Glomerular visceral epithelial cell (primary cell): ENCODE measurements around the gene IGF1R.

Experiments
- DNase-seq: peaks from one replicate; pipeline ENCODE4 v3.0.0-alpha.2; 2016; ENCODE audit errors: extremely low spot score

Gene IGF1R

GRCh38 chr15:98881526-98882520, 233.5 kb downstream of the IGF1R start:
- DNase-seq: peak; percentile 42

GRCh38 chr15:98883478-98883877, 235.1 kb downstream of the IGF1R start:
- DNase-seq: no peak

GRCh38 chr15:98884894-98885293, 236.6 kb downstream of the IGF1R start:
- DNase-seq: no peak

- no peak for DNase-seq
These were observed 239.6 kb downstream of the IGF1R start for GRCh38 chr15:98887976-98888375.

- DNase-seq: peak; percentile 54
These were observed 240.6 kb downstream of the IGF1R start for GRCh38 chr15:98888820-98889479.

- DNase-seq: peak; percentile 95
These were observed 241.8 kb downstream of the IGF1R start for GRCh38 chr15:98889930-98890695.

GRCh38 chr15:98891301-98891700, 243.0 kb downstream of the IGF1R start:
- DNase-seq: no peak

GRCh38 chr15:98893401-98893800, 245.1 kb downstream of the IGF1R start:
- DNase-seq: no peak

- DNase-seq: no peak
These were observed 246.0 kb downstream of the IGF1R start for GRCh38 chr15:98894312-98894711.

GRCh38 chr15:98896002-98896721, 247.8 kb downstream of the IGF1R start:
- DNase-seq: peak; percentile 47

GRCh38 chr15:98896802-98897732, 248.7 kb downstream of the IGF1R start:
- DNase-seq: peak; percentile 94

GRCh38 chr15:98898122-98898521, 249.8 kb downstream of the IGF1R start:
- DNase-seq: no peak

GRCh38 chr15:98899272-98900021, 251.1 kb downstream of the IGF1R start:
- no peak for DNase-seq

- DNase-seq: no peak
These were observed 252.0 kb downstream of the IGF1R start for GRCh38 chr15:98900356-98900755.

- DNase-seq: no peak
These were observed 253.2 kb downstream of the IGF1R start for GRCh38 chr15:98901434-98902072.

- DNase-seq: no peak
These were observed 254.6 kb downstream of the IGF1R start for GRCh38 chr15:98902931-98903330.

GRCh38 chr15:98903377-98904018, 255.2 kb downstream of the IGF1R start:
- peak; percentile 70 for DNase-seq

- peak; percentile 64 for DNase-seq
These were observed 256.2 kb downstream of the IGF1R start for GRCh38 chr15:98904544-98904943.
